ENCODE results near the gene KIF11. TPM values are rescaled to one million over a fixed set of nuclear protein-coding genes. Genes with fewer than 3 reads are reported as not detected.

Gene KIF11
- total and polyA plus RNA-seq, 2 experiments from 2014 or later, result 26.1 to 56.7 TPM

- Histone ChIP-seq H3K36me3 (ENCODE audit: insufficient read depth) (no peaks in the 10 kb centered on the region), H3K4me2 (no peak overlapping the region), H3K4me3 (no peak overlapping the region), H2AFZ (no peak overlapping the region), H3K4me1 (ENCODE audit: insufficient read depth) (peaks cover 16% of the 10 kb centered on the region), H3K9me2 (ENCODE audit: insufficient read depth) (no peaks in the 10 kb centered on the region), H3K79me2 (replicated peaks; ENCODE audit: insufficient read depth) (peaks cover 51% of the 10 kb centered on the region), H4K20me1 (replicated peaks; ENCODE audit: insufficient read depth) (peaks cover 7% of the 10 kb centered on the region; the same call in 1 of the 2 replicates), H3K27ac (ENCODE audit: low read depth) (no peak overlapping the region), H3F3A (replicated peaks; ENCODE audit: low read depth) (no peaks in the 10 kb centered on the region), H3K27me3 (ENCODE audit: insufficient read depth) (no peaks in the 10 kb centered on the region)
- no peak for TF ChIP-seq ZNF331 (CRISPR knock-in tag; IDR thresholded peaks at IDR 0.05; ENCODE audit: low read depth)
- DNase-seq (ENCODE audit: low spot score) (no peak), ATAC-seq (no peak)
- no peak overlapping the region for H3K4me3 Mint-ChIP-seq
- H3K27me3 Mint-ChIP-seq (ENCODE audit: insufficient read depth, low read depth, poor library complexity), result no peaks in the 10 kb centered on the region
- no peaks in the 10 kb centered on the region for H3K9me3 Mint-ChIP-seq
- peaks cover 33% of the 10 kb centered on the region for H3K4me1 Mint-ChIP-seq
- no peaks in the 10 kb centered on the region for H3K36me3 Mint-ChIP-seq (ENCODE audit: low read depth)
- H3K27ac Mint-ChIP-seq, result no peak overlapping the region
Observed at GRCh38 chr10:92545556-92545955, 47.4 kb upstream of the KIF11 start.

GRCh38 chr10:92547676-92548075 lies 45.3 kb upstream of the KIF11 start:
- H3K4me3 Mint-ChIP-seq, result no peak overlapping the region
- H4K20me1 ChIP-seq (replicated peaks; ENCODE audit: insufficient read depth), result peaks cover 10% of the 10 kb centered on the region; the same call in 1 of the 2 replicates
- TF ChIP-seq EZH2 (IDR thresholded peaks at IDR 0.05; ENCODE audit: low read depth, unreplicated experiment) (no peak), ZNF114 (CRISPR knock-in tag; IDR thresholded peaks at IDR 0.05) (no peak), ZNF462 (CRISPR knock-in tag; IDR thresholded peaks at IDR 0.05) (no peak), CTCF (conservative IDR thresholded peaks at IDR 0.05; ENCODE audit: low read depth in 2 of 2) (no peak), STAT1 (IDR thresholded peaks at IDR 0.05; ENCODE audit: unreplicated experiment) (no peak), JUNB (IDR thresholded peaks at IDR 0.05; ENCODE audit: unreplicated experiment) (no peak), ETS1 (IDR thresholded peaks at IDR 0.05) (no peak), ZNF331 (CRISPR knock-in tag; IDR thresholded peaks at IDR 0.05; ENCODE audit: low read depth) (no peak), REST (IDR thresholded peaks at IDR 0.05; ENCODE audit: unreplicated experiment) (no peak)

More at GRCh38 chr10:92547676-92548075, 45.3 kb upstream of the KIF11 start:
- Histone ChIP-seq H3K79me2 (replicated peaks; ENCODE audit: insufficient read depth) (peaks cover 45% of the 10 kb centered on the region), H3K9me2 (ENCODE audit: insufficient read depth) (no peaks in the 10 kb centered on the region), H3K36me3 (ENCODE audit: insufficient read depth) (no peaks in the 10 kb centered on the region), H3K4me1 (ENCODE audit: insufficient read depth) (peaks cover 16% of the 10 kb centered on the region), H3K4me3 (no peak overlapping the region), H3K27ac (ENCODE audit: low read depth) (no peak overlapping the region), H3K27me3 (ENCODE audit: insufficient read depth) (no peaks in the 10 kb centered on the region), H2AFZ (no peak overlapping the region), H3K4me2 (no peak overlapping the region), H3F3A (replicated peaks; ENCODE audit: low read depth) (no peaks in the 10 kb centered on the region)
- Mint-ChIP-seq H3K4me1 (peaks cover 20% of the 10 kb centered on the region), H3K27ac (no peak overlapping the region), H3K27me3 (ENCODE audit: insufficient read depth, low read depth, poor library complexity) (no peaks in the 10 kb centered on the region), H3K9me3 (no peaks in the 10 kb centered on the region), H3K36me3 (ENCODE audit: low read depth) (peaks cover 4% of the 10 kb centered on the region; the same call in 2 of the 3 replicates)
- DNase-seq (ENCODE audit: low spot score) (no peak), ATAC-seq (no peak)

Data from GM23338 (cell line).